Neural progenitor cell (in vitro differentiated cells): ENCODE measurements around the gene TSSK3. TPM values are rescaled to one million over a fixed set of nuclear protein-coding genes. Genes with fewer than 3 reads are reported as not detected.
A peak's percentile ranks its signal among the peaks of the same experiment; 100 is the strongest.

Experiments
- DNase-seq: peaks from one replicate; pipeline ENCODE4 v3.0.0-alpha.2; 2016; ENCODE audit warnings: low spot score
- H2AFZ ChIP-seq: fragments of 200-600 bp; sonication (generic); replicated peaks from 2 replicates; pipeline ENCODE4 v1.6.1; 2016; ENCODE audit warnings: antibody characterized with exemption
- H3F3A ChIP-seq: fragments of 200-600 bp; sonication (generic); 2 replicates; pipeline ENCODE4 v1.6.1; 2016; ENCODE audit warnings: antibody characterized with exemption, low read depth
- H3K27ac ChIP-seq: fragments of 200-600 bp; sonication (generic); 2 replicates; pipeline ENCODE4 v1.5.1; 2016; ENCODE audit warnings: mild to moderate bottlenecking
- H3K27me3 ChIP-seq: fragments of 200-600 bp; sonication (generic); 2 replicates; pipeline ENCODE4 v1.6.1; 2016; ENCODE audit warnings: mild to moderate bottlenecking, moderate library complexity
- H3K36me3 ChIP-seq: fragments of 200-600 bp; sonication (generic); 2 replicates; pipeline ENCODE4 v1.5.1; 2016
- H3K4me1 ChIP-seq: fragments of 200-600 bp; sonication (generic); 2 replicates; pipeline ENCODE4 v1.6.1; 2016; ENCODE audit warnings: mixed run types
- H3K4me2 ChIP-seq: fragments of 200-600 bp; sonication (generic); 2 replicates; pipeline ENCODE4 v1.6.1; 2016
- H3K4me3 ChIP-seq: fragments of 200-600 bp; sonication (generic); 2 replicates; pipeline ENCODE4 v1.5.1; 2016
- H3K79me2 ChIP-seq: fragments of 200-600 bp; sonication (generic); 2 replicates; pipeline ENCODE4 v1.6.1; 2016; ENCODE audit warnings: low read depth
- H3K9ac ChIP-seq: fragments of 200-600 bp; sonication (generic); 2 replicates; pipeline ENCODE4 v1.6.1; 2016
- H3K9me3 ChIP-seq: fragments of 200-600 bp; sonication (generic); 2 replicates; pipeline ENCODE4 v1.5.1; 2016; ENCODE audit warnings: low read depth
- H4K20me1 ChIP-seq: fragments of 200-600 bp; sonication (generic); 2 replicates; pipeline ENCODE4 v1.6.1; 2016; ENCODE audit warnings: low read depth
- H3K27ac Mint-ChIP-seq: 3 replicates; pipeline ENCODE4 v1.8.0; 2021; ENCODE audit warnings: mixed read lengths
- H3K27me3 Mint-ChIP-seq: 2 replicates; pipeline ENCODE4 v1.8.0; 2022; ENCODE audit warnings: low read depth, mild to moderate bottlenecking, inconsistent platforms, moderate library complexity, mixed read lengths; ENCODE audit not compliant: insufficient read depth
- H3K36me3 Mint-ChIP-seq: 3 replicates; pipeline ENCODE4 v1.8.0; 2021; ENCODE audit warnings: mixed read lengths
- H3K4me1 Mint-ChIP-seq: 3 replicates; pipeline ENCODE4 v1.8.0; 2021; ENCODE audit warnings: mixed read lengths
- H3K4me3 Mint-ChIP-seq: 3 replicates; pipeline ENCODE4 v1.8.0; 2021; ENCODE audit warnings: mild to moderate bottlenecking, moderate library complexity, mixed read lengths
- H3K9me3 Mint-ChIP-seq: 3 replicates; pipeline ENCODE4 v1.8.0; 2020; ENCODE audit warnings: mixed read lengths
- EZH2 ChIP-seq: fragments of 200-600 bp; sonication (generic); IDR thresholded peaks from 2 replicates; pipeline ENCODE4 v1.6.1; 2017; ENCODE audit warnings: antibody characterized with exemption, mild to moderate bottlenecking, moderate library complexity
- EZH2phosphoT487 ChIP-seq: fragments of 200-600 bp; sonication (generic); IDR thresholded peaks from 2 replicates; pipeline ENCODE4 v1.6.1; 2017; ENCODE audit warnings: antibody characterized with exemption
- total RNA-seq: library from RNA; depleted of rRNA; stranded (reverse); fragments of >200 nt; gene quantifications from 2 replicates; pipeline ENCODE4 v1.2.3, GENCODE V29; 2015; ENCODE audit warnings: low replicate concordance
- TF ChIP-seq, protein P1 (sequence below): fragments of 200-600 bp; sonication (generic); IDR thresholded peaks from 2 replicates; pipeline ENCODE4 v1.5.1; 2017; ENCODE audit warnings: antibody characterized with exemption, mild to moderate bottlenecking

The TSSK3 gene
- total RNA-seq, 1 donor from 2014 or later, result not detected

DNA sequence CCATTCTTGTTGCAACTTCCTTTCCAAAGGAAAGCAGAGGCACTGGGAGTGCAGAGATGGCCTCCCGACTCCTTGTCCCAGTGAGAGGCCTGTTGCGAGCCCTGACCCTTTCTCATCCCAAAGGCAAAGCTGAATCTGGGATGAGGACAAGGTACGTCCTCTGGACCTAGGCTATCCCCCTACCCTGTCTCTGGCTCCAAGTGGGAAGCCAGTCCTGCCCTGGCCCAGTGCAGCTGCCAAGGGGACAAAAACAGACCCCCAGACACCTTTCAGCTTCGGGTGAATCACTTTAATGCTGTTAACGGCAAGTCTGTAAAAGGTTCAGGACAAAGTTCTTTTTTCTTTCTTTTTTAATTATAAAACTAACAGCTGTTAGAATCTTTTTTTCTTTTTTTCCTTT lies 2.5 kb downstream of the TSSK3 start:
- peaks cover 12% of the 10 kb centered on the region for H3F3A ChIP-seq

DNA sequence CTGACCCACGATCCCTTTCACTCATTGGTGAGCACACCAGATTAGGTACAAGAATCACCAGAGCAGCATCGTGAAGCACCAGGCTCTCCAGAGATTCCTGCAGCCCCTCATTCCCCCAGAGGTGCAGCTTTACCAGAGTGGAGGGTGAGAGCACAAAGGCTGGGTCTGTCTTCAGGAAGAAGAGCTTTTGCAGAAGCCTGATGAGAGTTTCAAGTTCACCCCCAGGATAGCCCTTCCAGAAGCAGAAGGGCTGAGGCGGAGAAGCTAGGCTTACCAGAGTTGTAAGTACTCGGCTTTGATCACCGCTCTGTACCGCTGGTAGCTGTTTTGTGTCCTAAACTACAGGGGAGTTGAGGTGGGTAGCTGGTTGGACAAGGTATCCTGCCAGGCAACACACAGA lies 3.1 kb downstream of the TSSK3 start:
- H2AFZ ChIP-seq, result no peak overlapping the region
- peaks cover 26% of the 10 kb centered on the region for H3K27me3 ChIP-seq
- Mint-ChIP-seq H3K27me3 (peaks cover 15% of the 10 kb centered on the region), H3K36me3 (peaks cover 18% of the 10 kb centered on the region), H3K4me1 (peaks cover 11% of the 10 kb centered on the region), H3K27ac (no peak overlapping the region), H3K4me3 (peak overlapping the region; percentile 9), H3K9me3 (no peaks in the 10 kb centered on the region)
- H3K4me1 ChIP-seq, result peaks cover 4% of the 10 kb centered on the region
- H3K36me3 ChIP-seq, result no peaks in the 10 kb centered on the region
- no peaks in the 10 kb centered on the region for H3K9me3 ChIP-seq
- no peak for DNase-seq
- no peaks in the 10 kb centered on the region for H3K79me2 ChIP-seq
- H3K4me3 ChIP-seq, result no peak overlapping the region
- TF ChIP-seq EZH2 (no peak), EZH2phosphoT487 (no peak)
- TF ChIP-seq, protein P1, sequence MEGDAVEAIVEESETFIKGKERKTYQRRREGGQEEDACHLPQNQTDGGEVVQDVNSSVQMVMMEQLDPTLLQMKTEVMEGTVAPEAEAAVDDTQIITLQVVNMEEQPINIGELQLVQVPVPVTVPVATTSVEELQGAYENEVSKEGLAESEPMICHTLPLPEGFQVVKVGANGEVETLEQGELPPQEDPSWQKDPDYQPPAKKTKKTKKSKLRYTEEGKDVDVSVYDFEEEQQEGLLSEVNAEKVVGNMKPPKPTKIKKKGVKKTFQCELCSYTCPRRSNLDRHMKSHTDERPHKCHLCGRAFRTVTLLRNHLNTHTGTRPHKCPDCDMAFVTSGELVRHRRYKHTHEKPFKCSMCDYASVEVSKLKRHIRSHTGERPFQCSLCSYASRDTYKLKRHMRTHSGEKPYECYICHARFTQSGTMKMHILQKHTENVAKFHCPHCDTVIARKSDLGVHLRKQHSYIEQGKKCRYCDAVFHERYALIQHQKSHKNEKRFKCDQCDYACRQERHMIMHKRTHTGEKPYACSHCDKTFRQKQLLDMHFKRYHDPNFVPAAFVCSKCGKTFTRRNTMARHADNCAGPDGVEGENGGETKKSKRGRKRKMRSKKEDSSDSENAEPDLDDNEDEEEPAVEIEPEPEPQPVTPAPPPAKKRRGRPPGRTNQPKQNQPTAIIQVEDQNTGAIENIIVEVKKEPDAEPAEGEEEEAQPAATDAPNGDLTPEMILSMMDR, result no peak
- H3K9ac ChIP-seq, result no peak overlapping the region
- no peak overlapping the region for H3K27ac ChIP-seq
- H3F3A ChIP-seq, result peaks cover 12% of the 10 kb centered on the region
- H4K20me1 ChIP-seq, result peaks cover 6% of the 10 kb centered on the region
- no peak overlapping the region for H3K4me2 ChIP-seq

More for the DNA sequence above, 2.5 kb downstream of the TSSK3 start:
- Histone ChIP-seq H3K4me3 (no peak overlapping the region), H3K27ac (no peak overlapping the region), H3K27me3 (peaks cover 30% of the 10 kb centered on the region), H3K4me2 (no peak overlapping the region), H3K9ac (no peak overlapping the region), H4K20me1 (peaks cover 6% of the 10 kb centered on the region), H2AFZ (no peak overlapping the region), H3K79me2 (no peaks in the 10 kb centered on the region), H3K4me1 (peaks cover 4% of the 10 kb centered on the region), H3K9me3 (no peaks in the 10 kb centered on the region), H3K36me3 (no peaks in the 10 kb centered on the region)
- Mint-ChIP-seq H3K4me3 (no peak overlapping the region), H3K36me3 (peaks cover 18% of the 10 kb centered on the region), H3K9me3 (no peaks in the 10 kb centered on the region), H3K4me1 (peaks cover 12% of the 10 kb centered on the region), H3K27me3 (peaks cover 14% of the 10 kb centered on the region), H3K27ac (no peak overlapping the region)
- DNase-seq, result no peak
- TF ChIP-seq, protein P1, result no peak
- TF ChIP-seq EZH2, result no peak
- no peak for TF ChIP-seq EZH2phosphoT487

DNA sequence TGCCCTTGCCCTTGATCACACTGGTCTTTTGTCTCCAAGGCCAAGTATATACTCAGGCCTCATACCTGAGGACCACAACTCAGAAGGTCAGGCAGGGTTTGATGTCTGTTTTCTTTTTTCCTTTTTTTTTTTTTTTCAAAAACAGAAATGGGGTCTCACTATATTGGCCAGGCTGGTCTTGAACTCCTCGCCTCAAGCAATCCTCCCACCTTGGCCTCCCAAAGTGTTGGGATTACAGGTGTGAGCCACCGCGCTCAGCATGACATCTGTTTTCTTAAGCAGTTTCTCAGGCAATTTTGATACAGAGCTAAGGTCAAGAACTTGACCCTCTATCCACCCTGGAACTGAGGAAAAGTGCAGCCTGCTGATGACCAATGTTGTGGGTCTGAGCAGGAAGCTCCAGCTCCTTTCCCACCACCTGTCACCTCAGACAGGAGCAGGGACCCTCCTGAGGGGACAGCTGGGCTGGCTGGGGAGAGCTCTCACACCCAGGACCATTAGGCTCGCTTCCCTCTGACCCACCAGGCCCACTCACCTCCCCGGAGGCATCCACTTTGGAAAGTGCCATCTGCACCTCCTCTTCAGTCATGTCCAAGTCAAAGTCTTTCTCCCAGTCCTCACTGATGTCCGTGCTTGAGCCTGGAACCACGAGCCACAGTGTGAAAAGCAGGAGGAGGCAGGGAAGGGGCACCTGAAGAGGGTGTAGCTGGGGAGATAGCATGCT lies 5.7 kb downstream of the TSSK3 start:
- H3K27ac Mint-ChIP-seq, result no peak overlapping the region

DNA sequence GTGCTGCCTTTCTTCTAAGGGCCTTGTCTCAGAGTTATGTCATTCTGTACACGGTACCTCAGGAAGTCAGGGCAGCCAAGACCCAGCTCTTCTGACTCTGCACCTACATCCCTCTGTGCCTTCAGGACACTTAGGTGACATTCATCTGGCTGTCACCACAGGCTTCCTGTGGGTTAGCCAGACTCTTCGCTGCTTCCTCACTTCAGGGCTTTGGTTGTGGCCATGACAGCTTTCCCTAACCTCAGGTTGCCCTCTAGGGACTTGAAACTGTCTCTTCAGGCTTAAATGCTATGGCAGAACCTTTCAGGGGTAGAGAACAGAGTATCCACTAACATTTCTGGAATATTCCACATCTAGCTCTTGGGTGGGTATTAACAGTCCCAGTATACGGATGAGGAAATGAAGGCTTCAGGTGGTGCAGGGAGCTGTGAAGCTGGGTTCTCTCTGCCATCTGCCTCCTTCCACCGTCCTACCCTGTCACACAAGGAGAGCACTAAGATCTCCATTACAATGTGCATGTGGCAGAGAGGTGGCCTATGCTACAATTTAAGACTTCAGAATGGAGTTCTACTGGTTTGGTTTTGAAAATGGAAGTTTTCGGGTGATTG lies 9.9 kb downstream of the TSSK3 start:
- Mint-ChIP-seq H3K27ac (no peak overlapping the region), H3K9me3 (no peaks in the 10 kb centered on the region), H3K36me3 (peaks cover 12% of the 10 kb centered on the region), H3K4me1 (no peaks in the 10 kb centered on the region), H3K4me3 (no peak overlapping the region), H3K27me3 (peaks cover 15% of the 10 kb centered on the region)
- Histone ChIP-seq H3K36me3 (no peaks in the 10 kb centered on the region), H3F3A (no peaks in the 10 kb centered on the region), H3K9ac (no peak overlapping the region), H3K4me1 (no peaks in the 10 kb centered on the region), H2AFZ (no peak overlapping the region), H3K9me3 (no peaks in the 10 kb centered on the region), H4K20me1 (no peaks in the 10 kb centered on the region), H3K4me3 (no peak overlapping the region), H3K27ac (no peak overlapping the region), H3K4me2 (no peak overlapping the region), H3K79me2 (no peaks in the 10 kb centered on the region), H3K27me3 (no peaks in the 10 kb centered on the region)
- TF ChIP-seq, protein P1, result no peak
- no peak for TF ChIP-seq EZH2
- no peak for TF ChIP-seq EZH2phosphoT487
- DNase-seq, result no peak

More for the DNA sequence above, 5.7 kb downstream of the TSSK3 start:
- peaks cover 2% of the 10 kb centered on the region for H3K4me1 Mint-ChIP-seq
- Histone ChIP-seq H3K79me2 (no peaks in the 10 kb centered on the region), H3K4me1 (no peaks in the 10 kb centered on the region), H3K4me2 (no peak overlapping the region), H3K27me3 (no peaks in the 10 kb centered on the region), H3K9me3 (no peaks in the 10 kb centered on the region), H2AFZ (no peak overlapping the region), H3F3A (peaks cover 2% of the 10 kb centered on the region), H4K20me1 (peaks cover 3% of the 10 kb centered on the region), H3K36me3 (no peaks in the 10 kb centered on the region), H3K9ac (no peak overlapping the region), H3K27ac (no peak overlapping the region), H3K4me3 (no peak overlapping the region)
- TF ChIP-seq EZH2phosphoT487, result no peak
- peaks cover 14% of the 10 kb centered on the region for H3K36me3 Mint-ChIP-seq
- H3K4me3 Mint-ChIP-seq, result no peak overlapping the region
- no peak for DNase-seq
- no peaks in the 10 kb centered on the region for H3K9me3 Mint-ChIP-seq
- H3K27me3 Mint-ChIP-seq, result peaks cover 13% of the 10 kb centered on the region
